Fibroblast of lung (primary cell): Measurements from ENCODE around the gene BANF1. TPM values are rescaled to one million over a fixed set of nuclear protein-coding genes. Genes with fewer than 3 reads are reported as not detected.

ENCODE experiments used
- DNase-seq, 2 donors: peaks; one replicate each; pipeline versions ENCODE4 v3.0.0 to v3.0.0-alpha.2; 2010; ENCODE audit warnings: low read depth in 2 of 2
- H2AFZ ChIP-seq: 2 replicates; pipeline ENCODE4 v1.5.1; 2012; ENCODE audit warnings: low read length, control low read depth, inconsistent platforms
- H3K27ac ChIP-seq: 2 replicates; pipeline ENCODE4 v1.5.1; 2011; ENCODE audit warnings: low read length, control low read depth; ENCODE audit not compliant: insufficient read depth
- H3K27me3 ChIP-seq: 2 replicates; pipeline ENCODE4 v1.5.1; 2011; ENCODE audit warnings: mild to moderate bottlenecking, low read length; ENCODE audit not compliant: control insufficient read depth, insufficient read depth
- H3K36me3 ChIP-seq: 2 replicates; pipeline ENCODE4 v1.5.1; 2011; ENCODE audit warnings: low read length; ENCODE audit not compliant: control insufficient read depth, insufficient read depth
- H3K4me1 ChIP-seq: 2 replicates; pipeline ENCODE4 v1.5.1; 2011; ENCODE audit warnings: low read length; ENCODE audit not compliant: control insufficient read depth, insufficient read depth; ENCODE audit errors: extremely low read depth
- H3K4me2 ChIP-seq: 2 replicates; pipeline ENCODE4 v1.5.1; 2011; ENCODE audit warnings: low read length, control low read depth; ENCODE audit not compliant: insufficient read depth; ENCODE audit errors: extremely low read depth
- H3K4me3 ChIP-seq, 4 experiments: fragments of 200-600 bp in 1 of 4; sonication (generic) in 1 of 4; replicated peaks in 1 of 4; 2 replicates each; pipeline ENCODE4 v1.5.1; 2011 to 2016; ENCODE audit warnings: low read length in 4 of 4, low read depth in 3 of 4, mild to moderate bottlenecking in 3 of 4, control low read depth in 2 of 4, inconsistent platforms in 1 of 4, mixed read lengths in 1 of 4; ENCODE audit not compliant: insufficient read depth in 1 of 4; ENCODE audit errors: control extremely low read depth in 1 of 4
- H3K79me2 ChIP-seq: 2 replicates; pipeline ENCODE4 v1.5.1; 2012; ENCODE audit warnings: mild to moderate bottlenecking, low read length, inconsistent platforms; ENCODE audit not compliant: control insufficient read depth, insufficient read depth
- H3K9ac ChIP-seq: 2 replicates; pipeline ENCODE4 v1.5.1; 2011; ENCODE audit warnings: mild to moderate bottlenecking, low read length, control low read depth; ENCODE audit not compliant: insufficient read depth
- H3K9me3 ChIP-seq: 2 replicates; pipeline ENCODE4 v1.5.1; 2012; ENCODE audit warnings: low read depth, low read length; ENCODE audit not compliant: control insufficient read depth, insufficient read depth
- H4K20me1 ChIP-seq: 2 replicates; pipeline ENCODE4 v1.5.1; 2011; ENCODE audit warnings: low read length; ENCODE audit not compliant: control insufficient read depth, insufficient read depth; ENCODE audit errors: extremely low read depth
- EZH2 ChIP-seq: IDR thresholded peaks from 2 replicates; pipeline ENCODE4 v1.5.1; 2012; ENCODE audit warnings: low read length, control low read depth, mild to moderate bottlenecking; ENCODE audit errors: missing control alignments
- polyA plus RNA-seq, 2 donors: library from polyadenylated mRNA; depleted of rRNA in 1 of 2; stranded (reverse) in 1 of 2; unstranded in 1 of 2; fragments of >200 nt; gene quantifications; 2 replicates each; pipeline ENCODE4 v1.2.1, GENCODE V29; 2011 to 2012; ENCODE audit warnings: missing spikeins in 1 of 2
- total RNA-seq: library from RNA; depleted of rRNA; stranded (reverse); fragments of >200 nt; gene quantifications from 2 replicates; pipeline ENCODE4 v1.2.1, GENCODE V29; 2014
- TF ChIP-seq, protein P1 (sequence below), 2 donors: IDR thresholded peaks in 1 of 2; conservative IDR thresholded peaks in 1 of 2; 1 replicate in 1 of 2; 2 replicates in 1 of 2; pipeline ENCODE4 v1.5.1; 2011 to 2012; ENCODE audit warnings: low read length in 2 of 2, control low read depth in 1 of 2, inconsistent platforms in 1 of 2, low read depth in 1 of 2, mild to moderate bottlenecking in 1 of 2

BANF1 gene
- total and polyA plus RNA-seq, 2 donors (not counting 1 experiment from before 2014, with no cell fraction given): 19.0 to 156 TPM

DNA sequence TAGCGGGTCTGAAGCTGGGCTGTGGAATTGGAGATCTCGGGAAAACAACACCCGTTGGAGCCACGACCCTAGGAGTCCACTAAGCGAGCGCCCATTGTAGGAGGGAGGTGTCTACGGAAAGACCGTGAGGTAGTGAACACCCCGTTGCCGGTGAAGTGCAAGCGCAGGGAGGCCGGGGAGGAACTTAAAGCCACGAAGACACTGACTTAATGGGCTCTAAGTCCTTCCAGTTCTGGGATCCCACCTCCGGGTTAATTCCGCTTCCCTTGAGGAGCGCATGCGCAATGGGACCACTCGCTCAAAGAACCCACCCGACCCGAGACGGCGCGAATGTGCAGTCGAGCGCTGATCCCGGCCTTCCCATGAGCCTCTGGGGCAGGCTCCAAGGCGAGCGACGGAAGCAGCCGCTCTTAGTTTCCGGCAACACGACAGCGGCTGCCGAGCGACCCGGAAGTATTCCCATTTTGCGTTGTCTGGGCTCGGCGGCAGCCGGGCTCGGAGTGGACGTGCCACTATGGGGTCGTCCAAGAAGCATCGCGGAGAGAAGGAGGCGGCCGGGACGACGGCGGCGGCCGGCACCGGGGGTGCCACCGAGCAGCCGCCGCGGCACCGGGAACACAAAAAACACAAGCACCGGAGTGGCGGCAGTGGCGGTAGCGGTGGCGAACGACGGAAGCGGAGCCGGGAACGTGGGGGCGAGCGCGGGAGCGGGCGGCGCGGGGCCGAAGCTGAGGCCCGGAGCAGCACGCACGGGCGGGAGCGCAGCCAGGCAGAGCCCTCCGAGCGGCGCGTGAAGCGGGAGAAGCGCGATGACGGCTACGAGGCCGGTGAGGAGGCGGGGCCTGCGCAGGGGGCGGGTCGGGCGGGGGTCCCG, 40.8 kb upstream of the BANF1 start, which contains the start of gene SART1:
Gene SART1, plus strand, starts transcription at position 468 of the 874 bp plus-strand sequence. Its CDS starts 47 bp downstream, at position 515.
- Histone ChIP-seq H3K27me3 (no peaks in the 10 kb centered on the region), H3K4me3 (peak within 1 kb of the TSS; percentile 59 to 97 (median 82)), H3K9me3 (no peaks in the 10 kb centered on the region), H3K4me2 (peak within 1 kb of the TSS; percentile 86), H4K20me1 (no peaks in the 10 kb centered on the region), H3K27ac (peak within 1 kb of the TSS; percentile 79), H3K36me3 (peaks cover 21% of the 10 kb centered on the region), H2AFZ (peak within 1 kb of the TSS; percentile 83), H3K4me1 (peaks cover 7% of the 10 kb centered on the region), H3K9ac (peak within 1 kb of the TSS; percentile 96), H3K79me2 (peaks cover 36% of the 10 kb centered on the region)
- TF ChIP-seq, protein P1, sequence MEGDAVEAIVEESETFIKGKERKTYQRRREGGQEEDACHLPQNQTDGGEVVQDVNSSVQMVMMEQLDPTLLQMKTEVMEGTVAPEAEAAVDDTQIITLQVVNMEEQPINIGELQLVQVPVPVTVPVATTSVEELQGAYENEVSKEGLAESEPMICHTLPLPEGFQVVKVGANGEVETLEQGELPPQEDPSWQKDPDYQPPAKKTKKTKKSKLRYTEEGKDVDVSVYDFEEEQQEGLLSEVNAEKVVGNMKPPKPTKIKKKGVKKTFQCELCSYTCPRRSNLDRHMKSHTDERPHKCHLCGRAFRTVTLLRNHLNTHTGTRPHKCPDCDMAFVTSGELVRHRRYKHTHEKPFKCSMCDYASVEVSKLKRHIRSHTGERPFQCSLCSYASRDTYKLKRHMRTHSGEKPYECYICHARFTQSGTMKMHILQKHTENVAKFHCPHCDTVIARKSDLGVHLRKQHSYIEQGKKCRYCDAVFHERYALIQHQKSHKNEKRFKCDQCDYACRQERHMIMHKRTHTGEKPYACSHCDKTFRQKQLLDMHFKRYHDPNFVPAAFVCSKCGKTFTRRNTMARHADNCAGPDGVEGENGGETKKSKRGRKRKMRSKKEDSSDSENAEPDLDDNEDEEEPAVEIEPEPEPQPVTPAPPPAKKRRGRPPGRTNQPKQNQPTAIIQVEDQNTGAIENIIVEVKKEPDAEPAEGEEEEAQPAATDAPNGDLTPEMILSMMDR (conservative IDR thresholded peaks at IDR 0.05 in 1 of 2, IDR thresholded peaks at IDR 0.05 in 1 of 2; ENCODE audit: low read depth in 1 of 2, low read length in 2 of 2): no peak
- TF ChIP-seq EZH2: no peak
- peak; percentile 97 to 98 for DNase-seq

GRCh38 chr11:65962141-65962564, 40.1 kb upstream of the BANF1 start:
- H3K36me3 ChIP-seq: peaks cover 27% of the 10 kb centered on the region

GRCh38 chr11:65964906-65965305, 37.4 kb upstream of the BANF1 start:
- Histone ChIP-seq H4K20me1 (no peaks in the 10 kb centered on the region), H3K27me3 (no peaks in the 10 kb centered on the region), H3K4me2 (no peak overlapping the region), H3K27ac (no peak overlapping the region), H3K4me1 (peaks cover 7% of the 10 kb centered on the region), H2AFZ (no peak overlapping the region), H3K79me2 (peaks cover 36% of the 10 kb centered on the region), H3K4me3 (no peak overlapping the region), H3K36me3 (peaks cover 33% of the 10 kb centered on the region), H3K9ac (no peak overlapping the region), H3K9me3 (no peaks in the 10 kb centered on the region)
- no peak for DNase-seq
- no peak for TF ChIP-seq EZH2
- TF ChIP-seq, protein P1 (conservative IDR thresholded peaks at IDR 0.05 in 1 of 2, IDR thresholded peaks at IDR 0.05 in 1 of 2; ENCODE audit: low read depth in 1 of 2, low read length in 2 of 2): no peak

More at GRCh38 chr11:65962141-65962564, 40.1 kb upstream of the BANF1 start:
- Histone ChIP-seq H3K4me3 (peak overlapping the region; percentile 59 to 97 (median 82)), H3K4me2 (peak overlapping the region; percentile 86), H3K79me2 (peaks cover 36% of the 10 kb centered on the region), H3K27ac (peak overlapping the region; percentile 79), H3K4me1 (peaks cover 7% of the 10 kb centered on the region), H3K9ac (peak overlapping the region; percentile 96), H3K9me3 (no peaks in the 10 kb centered on the region), H3K27me3 (no peaks in the 10 kb centered on the region), H2AFZ (no peak overlapping the region), H4K20me1 (no peaks in the 10 kb centered on the region)
- TF ChIP-seq EZH2: no peak
- TF ChIP-seq, protein P1 (conservative IDR thresholded peaks at IDR 0.05 in 1 of 2, IDR thresholded peaks at IDR 0.05 in 1 of 2; ENCODE audit: low read depth in 1 of 2, low read length in 2 of 2): no peak
- no peak for DNase-seq
